Measurements from ENCODE around the gene TGM1. TPM values are rescaled to one million over a fixed set of nuclear protein-coding genes. Genes with fewer than 3 reads are reported as not detected.

TGM1 gene
- total RNA-seq, 1 donor from 2014 or later, result 4.9 TPM

Small RNA genes within 50 kb of the gene (small RNA-seq; reads per million reads assigned to genes)
- not detected for gene CHMP4A
- not detected for gene MDP1

Other genes with a start within 250 kb of the TGM1 start
- 0.77 and 1.4 TPM in 2 replicates for gene CARMIL3, start 211.2 kb downstream of the TGM1 start, total RNA-seq (ENCODE audit: low replicate concordance)
- gene CPNE6, start 191.6 kb downstream of the TGM1 start, total RNA-seq (ENCODE audit: low replicate concordance), result not detected in 2 replicates
- 11.1 and 26.6 TPM in 2 replicates for gene PCK2, start 168.9 kb downstream of the TGM1 start, total RNA-seq (ENCODE audit: low replicate concordance)
- 66.5 and 83.8 TPM in 2 replicates for gene DCAF11, start 148.4 kb downstream of the TGM1 start, total RNA-seq (ENCODE audit: low replicate concordance)
- gene NRL, start 148.2 kb downstream of the TGM1 start, total RNA-seq (ENCODE audit: low replicate concordance), result 0.54 and 1.9 TPM in 2 replicates
- gene FITM1, start 132.5 kb downstream of the TGM1 start, total RNA-seq (ENCODE audit: low replicate concordance), result 0.77 and 1.2 TPM in 2 replicates
- 32.7 and 37.5 TPM in 2 replicates for gene PSME1, start 127.0 kb downstream of the TGM1 start, total RNA-seq (ENCODE audit: low replicate concordance)
- 14.0 and 23.8 TPM in 2 replicates for gene EMC9, start 121.6 kb downstream of the TGM1 start, total RNA-seq (ENCODE audit: low replicate concordance)
- 43.5 and 53.5 TPM in 2 replicates for gene PSME2, start 116.6 kb downstream of the TGM1 start, total RNA-seq (ENCODE audit: low replicate concordance)
- 28.8 and 38.3 TPM in 2 replicates for gene RNF31, start 115.7 kb downstream of the TGM1 start, total RNA-seq (ENCODE audit: low replicate concordance)
- gene IRF9, start 101.9 kb downstream of the TGM1 start, total RNA-seq (ENCODE audit: low replicate concordance), result 6.9 and 9.7 TPM in 2 replicates
- 34.6 and 59.8 TPM in 2 replicates for gene REC8, start 91.1 kb downstream of the TGM1 start, total RNA-seq (ENCODE audit: low replicate concordance)
- gene IPO4, start 74.4 kb downstream of the TGM1 start, total RNA-seq (ENCODE audit: low replicate concordance), result 15.9 and 35.5 TPM in 2 replicates
- gene TM9SF1, start 67.7 kb downstream of the TGM1 start, total RNA-seq (ENCODE audit: low replicate concordance), result 30.5 and 37.6 TPM in 2 replicates
- gene TSSK4, start 57.5 kb downstream of the TGM1 start, total RNA-seq (ENCODE audit: low replicate concordance), result not detected in 2 replicates
- gene CHMP4A, start 49.7 kb downstream of the TGM1 start, total RNA-seq (ENCODE audit: low replicate concordance), result 35.3 and 37.1 TPM in 2 replicates
- 18.3 and 20.1 TPM in 2 replicates for gene MDP1, start 47.1 kb downstream of the TGM1 start, total RNA-seq (ENCODE audit: low replicate concordance)
- gene NEDD8, start 30.8 kb downstream of the TGM1 start, total RNA-seq (ENCODE audit: low replicate concordance), result 170 and 220 TPM in 2 replicates
- gene GMPR2, start 30.2 kb downstream of the TGM1 start, total RNA-seq (ENCODE audit: low replicate concordance), result 98.4 and 101 TPM in 2 replicates
- 32.6 and 42.5 TPM in 2 replicates for gene TINF2, start 20.6 kb downstream of the TGM1 start, total RNA-seq (ENCODE audit: low replicate concordance)
- gene RABGGTA, start 8.4 kb upstream of the TGM1 start, total RNA-seq (ENCODE audit: low replicate concordance), result 7.1 and 22.9 TPM in 2 replicates
- 19.7 and 27.4 TPM in 2 replicates for gene DHRS1, start 36.6 kb upstream of the TGM1 start, total RNA-seq (ENCODE audit: low replicate concordance)
- gene NOP9, start 36.7 kb upstream of the TGM1 start, total RNA-seq (ENCODE audit: low replicate concordance), result 14.8 and 24.7 TPM in 2 replicates
- gene CIDEB, start 44.8 kb upstream of the TGM1 start, total RNA-seq (ENCODE audit: low replicate concordance), result 0.12 TPM in 1 of 2 replicates, not detected in the other
- 1.8 and 9.0 TPM in 2 replicates for gene LTB4R2, start 47.0 kb upstream of the TGM1 start, total RNA-seq (ENCODE audit: low replicate concordance)
- 1.9 and 4.6 TPM in 2 replicates for gene LTB4R, start 48.3 kb upstream of the TGM1 start, total RNA-seq (ENCODE audit: low replicate concordance)
- not detected in 2 replicates for gene ADCY4, start 71.9 kb upstream of the TGM1 start, total RNA-seq (ENCODE audit: low replicate concordance)
- gene RIPK3, start 76.8 kb upstream of the TGM1 start, total RNA-seq (ENCODE audit: low replicate concordance), result not detected in 2 replicates
- gene NFATC4, start 105.0 kb upstream of the TGM1 start, total RNA-seq (ENCODE audit: low replicate concordance), result 38.2 and 95.3 TPM in 2 replicates
- gene NYNRIN, start 135.8 kb upstream of the TGM1 start, total RNA-seq (ENCODE audit: low replicate concordance), result 15.5 and 34.3 TPM in 2 replicates
- gene CBLN3, start 166.5 kb upstream of the TGM1 start, total RNA-seq (ENCODE audit: low replicate concordance), result 0.25 TPM in 1 of 2 replicates, not detected in the other
- 20.4 and 34.7 TPM in 2 replicates for gene KHNYN, start 166.8 kb upstream of the TGM1 start, total RNA-seq (ENCODE audit: low replicate concordance)
- 19.0 and 37.8 TPM in 2 replicates for gene SDR39U1, start 179.6 kb upstream of the TGM1 start, total RNA-seq (ENCODE audit: low replicate concordance)
- not detected in 2 replicates for gene CMA1, start 245.1 kb upstream of the TGM1 start, total RNA-seq (ENCODE audit: low replicate concordance)

Data from neural progenitor cell (in vitro differentiated cells).